Uterus (tissue), 4 donors: Measurements from ENCODE around the gene ARHGEF19. TPM values are rescaled to one million over a fixed set of nuclear protein-coding genes. Genes with fewer than 3 reads are reported as not detected.
"Not testable (repeated sequence)": the region's sequence is repeated elsewhere in the genome, so short reads cannot be mapped to it uniquely, and the experiment has no call there.

Experiments used
- DNase-seq, 2 donors: peaks; one replicate each; pipeline ENCODE4 v3.0.0-alpha.2; 2019 to 2020
- H3K27ac ChIP-seq, 2 donors: fragments of 200-600 bp; sonication (generic); 1 replicate in 1 of 2; 2 replicates in 1 of 2; pipeline ENCODE4 v1.5.1; 2016 to 2018
- H3K27me3 ChIP-seq, 2 donors: fragments of 200-600 bp; sonication (generic); one replicate each; pipeline ENCODE4 v1.5.1; 2018 to 2019; ENCODE audit warnings: control low read depth in 1 of 2
- H3K36me3 ChIP-seq, 2 donors: fragments of 200-600 bp; sonication (generic); one replicate each; pipeline ENCODE4 v1.5.1; 2019; ENCODE audit warnings: control low read depth in 1 of 2
- H3K4me1 ChIP-seq, 2 donors: fragments of 200-600 bp; sonication (generic); one replicate each; pipeline ENCODE4 v1.5.1; 2018 to 2019; ENCODE audit warnings: control low read depth in 1 of 2
- H3K4me3 ChIP-seq, 2 donors: fragments of 200-600 bp; sonication (generic); 1 replicate in 1 of 2; 2 replicates in 1 of 2; pipeline ENCODE4 v1.5.1; 2018 to 2019; ENCODE audit warnings: mild to moderate bottlenecking in 1 of 2
- H3K9me3 ChIP-seq, 2 donors: fragments of 200-600 bp; sonication (generic); one replicate each; pipeline ENCODE4 v1.5.1; 2019; ENCODE audit warnings: control low read depth in 1 of 2
- POLR2A ChIP-seq, 2 donors: fragments of 450-650 bp; IDR thresholded peaks; one replicate each; pipeline ENCODE4 v1.6.1; 2016; ENCODE audit warnings: antibody characterized with exemption in 2 of 2, mild to moderate bottlenecking in 1 of 2, moderate library complexity in 1 of 2
- intact Hi-C: fragments of 100-400 bp; cut with DNase I; formaldehyde crosslinking; loops from one replicate; pipeline ENCODE4 v1.15.1; 2023; ENCODE audit warnings: low total_unique reads
- total RNA-seq, 4 donors: library from RNA; depleted of rRNA in 3 of 4; stranded (reverse); fragments of >200 nt in 3 of 4; gene quantifications; one replicate each; pipeline versions ENCODE4 v1.1.0 to v1.2.4, GENCODE V29; 2014 to 2023
- TF ChIP-seq, protein P1 (sequence below), 4 experiments: fragments of 200-600 bp in 2 of 4; fragments of 450-650 bp in 2 of 4; sonication (generic) in 2 of 4; IDR thresholded peaks; one replicate each; pipeline ENCODE4 v1.5.1; 2016 to 2019; ENCODE audit warnings: antibody characterized with exemption in 4 of 4, mild to moderate bottlenecking in 2 of 4, moderate library complexity in 1 of 4
- donor health status: DM: yes; HTN: yes; CAD: no.

The ARHGEF19 gene
- total RNA-seq, 4 donors from 2014 or later: 3.6 to 26.8 (median 12.2) TPM

DNA sequence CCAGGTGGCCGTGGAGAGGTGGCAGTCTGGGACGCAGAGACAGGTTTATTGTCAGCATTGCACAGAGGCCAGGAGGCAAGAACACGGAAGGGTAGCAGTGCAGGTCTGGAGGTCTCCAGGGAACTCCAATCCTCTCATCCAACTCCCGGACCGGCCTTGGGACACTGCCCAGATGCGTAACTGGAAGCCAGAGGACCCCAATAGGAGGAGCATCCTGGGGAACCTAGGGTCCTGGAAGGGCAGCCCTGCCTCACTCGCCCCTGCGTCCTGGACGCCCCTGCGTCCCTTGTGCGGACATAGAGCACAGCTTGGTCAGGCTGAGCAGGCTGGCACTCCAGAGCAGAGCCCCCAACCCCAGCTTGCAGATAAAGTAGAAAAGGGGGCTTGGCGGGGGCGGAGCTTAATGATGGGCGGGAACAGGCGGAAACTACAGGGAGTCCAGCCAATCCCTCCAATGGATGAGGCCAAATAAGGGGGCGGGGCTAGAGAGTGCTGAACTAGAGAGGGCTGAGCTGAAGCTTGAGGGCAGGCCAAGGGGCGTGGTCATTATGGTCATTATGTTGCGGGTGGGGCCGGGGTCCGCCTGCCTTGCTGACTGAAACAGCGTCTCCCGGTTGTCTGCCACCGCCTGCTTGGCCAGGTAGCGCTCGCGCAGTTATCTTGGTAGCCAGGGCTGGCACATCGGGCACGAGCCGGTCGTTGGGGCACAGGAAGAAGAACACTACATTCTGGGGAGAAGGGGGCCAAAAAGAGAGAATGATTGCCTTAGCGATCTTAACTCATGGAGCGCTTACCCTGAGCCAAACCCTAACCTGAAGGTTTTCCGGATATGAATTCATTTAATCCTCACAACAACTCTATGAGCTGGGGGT lies 3.7 kb upstream of the ARHGEF19 start:
- H3K27ac ChIP-seq: peak overlapping the region in 1 of 2 donors; percentile 79

DNA sequence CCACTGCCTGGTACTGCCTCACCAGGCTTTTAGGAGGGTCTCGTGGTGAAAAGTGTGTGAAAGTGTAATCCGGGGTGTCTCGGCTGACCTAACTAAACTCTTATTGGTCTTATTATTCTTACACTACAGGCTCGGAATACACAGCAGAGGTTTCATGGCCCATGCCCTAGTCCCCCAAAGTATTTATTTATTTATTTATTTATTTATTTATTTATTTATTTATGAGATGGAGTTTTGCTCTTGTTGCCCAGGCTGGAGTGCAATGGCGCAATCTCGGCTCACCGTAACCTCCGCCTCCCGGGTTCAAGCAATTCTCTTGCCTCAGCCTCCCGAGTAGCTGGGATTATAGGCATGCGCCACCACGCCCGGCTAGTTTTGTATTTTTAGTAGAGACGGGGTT lies 2.8 kb upstream of the ARHGEF19 start:
- DNase-seq, H3K4me1 ChIP-seq, H3K36me3 ChIP-seq, H3K27ac ChIP-seq, H3K9me3 ChIP-seq, intact Hi-C loops, H3K4me3 ChIP-seq, H3K27me3 ChIP-seq: not testable (repeated sequence)

More for the DNA sequence above, 3.7 kb upstream of the ARHGEF19 start:
- H3K27me3 ChIP-seq: no peaks in the 10 kb centered on the region
- H3K4me1 ChIP-seq: peaks cover 0 to 5% of the 10 kb centered on the region in 2 donors
- no peaks in the 10 kb centered on the region for H3K36me3 ChIP-seq
- no peaks in the 10 kb centered on the region for H3K9me3 ChIP-seq
- DNase-seq: peak; percentile 83 to 90
- H3K4me3 ChIP-seq: peak overlapping the region; percentile 41 to 57
- TF ChIP-seq, protein P1, sequence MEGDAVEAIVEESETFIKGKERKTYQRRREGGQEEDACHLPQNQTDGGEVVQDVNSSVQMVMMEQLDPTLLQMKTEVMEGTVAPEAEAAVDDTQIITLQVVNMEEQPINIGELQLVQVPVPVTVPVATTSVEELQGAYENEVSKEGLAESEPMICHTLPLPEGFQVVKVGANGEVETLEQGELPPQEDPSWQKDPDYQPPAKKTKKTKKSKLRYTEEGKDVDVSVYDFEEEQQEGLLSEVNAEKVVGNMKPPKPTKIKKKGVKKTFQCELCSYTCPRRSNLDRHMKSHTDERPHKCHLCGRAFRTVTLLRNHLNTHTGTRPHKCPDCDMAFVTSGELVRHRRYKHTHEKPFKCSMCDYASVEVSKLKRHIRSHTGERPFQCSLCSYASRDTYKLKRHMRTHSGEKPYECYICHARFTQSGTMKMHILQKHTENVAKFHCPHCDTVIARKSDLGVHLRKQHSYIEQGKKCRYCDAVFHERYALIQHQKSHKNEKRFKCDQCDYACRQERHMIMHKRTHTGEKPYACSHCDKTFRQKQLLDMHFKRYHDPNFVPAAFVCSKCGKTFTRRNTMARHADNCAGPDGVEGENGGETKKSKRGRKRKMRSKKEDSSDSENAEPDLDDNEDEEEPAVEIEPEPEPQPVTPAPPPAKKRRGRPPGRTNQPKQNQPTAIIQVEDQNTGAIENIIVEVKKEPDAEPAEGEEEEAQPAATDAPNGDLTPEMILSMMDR (IDR thresholded peaks at IDR 0.05): no peak
- peak; percentile 29 to 38 for TF ChIP-seq POLR2A (IDR thresholded peaks at IDR 0.05)
- intact Hi-C loops: no loop called here

DNA sequence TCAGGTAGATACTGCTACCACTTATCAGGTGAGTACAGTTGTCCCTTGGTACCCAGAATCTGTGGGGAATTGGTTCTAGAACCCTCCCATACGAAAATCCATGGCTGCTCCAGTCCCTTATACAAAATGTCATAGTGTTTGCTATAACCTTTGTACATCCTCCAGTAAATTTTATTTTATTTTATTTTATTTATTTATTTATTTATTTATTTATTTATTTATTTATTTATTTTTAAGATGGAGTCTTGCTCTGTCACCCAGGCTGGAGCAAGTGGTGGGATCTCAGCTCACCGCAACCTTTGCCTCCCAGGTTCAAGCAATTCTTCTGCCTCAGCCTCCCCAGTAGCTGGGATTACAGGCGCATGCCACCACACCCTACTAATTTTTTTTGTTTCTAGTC lies 1.1 kb upstream of the ARHGEF19 start:
- H3K4me3 ChIP-seq, H3K36me3 ChIP-seq, intact Hi-C loops, H3K4me1 ChIP-seq, DNase-seq, H3K27ac ChIP-seq, H3K27me3 ChIP-seq, H3K9me3 ChIP-seq: not testable (repeated sequence)

DNA sequence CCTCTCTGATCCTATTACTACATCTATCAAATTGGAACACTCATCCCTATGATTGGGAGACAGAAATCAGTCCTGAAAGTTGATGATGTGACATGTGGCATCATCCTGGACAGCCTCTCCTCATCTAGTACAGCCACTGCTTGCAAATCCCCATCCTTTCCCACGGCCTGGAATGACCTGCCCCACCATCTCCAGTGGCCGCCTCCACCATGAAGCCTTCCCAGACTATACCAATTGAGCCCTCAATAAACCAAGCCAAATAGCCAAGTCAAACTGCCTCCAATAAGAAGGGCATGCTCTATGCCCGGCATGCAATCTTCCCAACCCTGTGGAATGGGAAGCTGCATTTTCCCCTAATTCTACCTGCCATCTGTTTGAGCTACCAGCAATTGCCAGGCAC lies 561 bp upstream of the ARHGEF19 start:
- Histone ChIP-seq H3K4me1 (peaks cover 0 to 5% of the 10 kb centered on the region in 2 donors), H3K36me3 (no peaks in the 10 kb centered on the region), H3K9me3 (no peaks in the 10 kb centered on the region), H3K27me3 (no peaks in the 10 kb centered on the region), H3K4me3 (no peak overlapping the region), H3K27ac (no peak overlapping the region)
- TF ChIP-seq, protein P1 (IDR thresholded peaks at IDR 0.05): no peak
- TF ChIP-seq POLR2A (IDR thresholded peaks at IDR 0.05): no peak
- intact Hi-C loops: no loop called here
- DNase-seq: no peak

DNA sequence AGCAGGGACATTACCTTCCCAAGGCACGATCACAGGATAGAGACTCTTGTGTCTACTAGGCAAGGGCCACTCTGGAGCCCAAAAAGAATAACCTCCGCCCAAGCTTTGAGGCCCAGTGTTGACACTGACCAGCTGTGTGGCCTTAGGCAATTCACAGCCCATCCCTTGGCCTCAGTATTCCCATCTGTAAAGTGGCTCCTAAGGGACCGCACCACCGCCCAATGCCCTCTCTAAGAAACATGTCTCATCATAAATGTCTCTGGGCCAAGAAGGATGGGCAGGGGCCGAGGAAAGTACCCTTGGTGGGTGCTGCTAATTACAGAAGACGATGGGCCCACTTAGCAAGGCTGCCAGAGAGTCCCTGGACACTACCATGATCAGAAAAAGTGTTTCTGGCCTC lies 628 bp downstream of the ARHGEF19 start:
- Histone ChIP-seq H3K27me3 (no peaks in the 10 kb centered on the region), H3K4me1 (peaks cover 0 to 7% of the 10 kb centered on the region in 2 donors), H3K36me3 (no peaks in the 10 kb centered on the region), H3K9me3 (no peaks in the 10 kb centered on the region), H3K4me3 (no peak overlapping the region), H3K27ac (no peak overlapping the region)
- no peak for DNase-seq
- intact Hi-C loops: no loop called here
- TF ChIP-seq POLR2A (IDR thresholded peaks at IDR 0.05): no peak
- TF ChIP-seq, protein P1 (IDR thresholded peaks at IDR 0.05): no peak

DNA sequence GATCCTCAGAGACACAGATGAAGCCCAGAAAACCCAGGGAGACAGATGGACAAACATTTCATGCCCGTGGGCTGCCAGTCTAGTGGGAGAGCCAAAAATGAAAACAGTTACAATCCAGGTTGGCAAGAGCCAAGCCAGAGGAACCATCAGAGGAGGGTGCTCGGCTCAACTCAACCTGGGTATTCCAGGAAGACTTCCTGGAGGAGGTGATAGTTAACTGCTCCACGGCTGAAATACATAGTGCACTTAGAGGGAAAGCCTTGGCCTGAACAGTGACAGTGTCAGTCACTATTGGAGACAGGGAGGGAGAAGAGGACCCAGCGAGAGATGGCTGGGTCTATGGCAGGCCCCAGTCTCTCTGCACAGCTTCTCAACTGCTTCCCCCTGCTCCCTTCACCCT lies 1.9 kb downstream of the ARHGEF19 start:
- no peaks in the 10 kb centered on the region for H3K9me3 ChIP-seq
- no peaks in the 10 kb centered on the region for H3K36me3 ChIP-seq
- H3K4me3 ChIP-seq: no peak overlapping the region
- no peak for DNase-seq
- intact Hi-C loops: no loop called here
- TF ChIP-seq, protein P1 (IDR thresholded peaks at IDR 0.05): no peak
- no peak for TF ChIP-seq POLR2A (IDR thresholded peaks at IDR 0.05)
- no peaks in the 10 kb centered on the region for H3K27me3 ChIP-seq
- H3K4me1 ChIP-seq: peaks cover 0 to 7% of the 10 kb centered on the region in 2 donors
- no peak overlapping the region for H3K27ac ChIP-seq
